ENCODE results near the gene VANGL2. TPM values are rescaled to one million over a fixed set of nuclear protein-coding genes. Genes with fewer than 3 reads are reported as not detected.

The VANGL2 gene
- total and polyA plus RNA-seq, 2 donors from 2014 or later: 3.8 to 8.1 TPM

- Histone ChIP-seq H3K9ac (ENCODE audit: low read length in 3 of 3) (no peak overlapping the region), H3K27me3 (ENCODE audit: control insufficient read depth, insufficient read depth, low read length) (no peaks in the 10 kb centered on the region), H3K4me3 (ENCODE audit: low read length in 3 of 3) (no peak overlapping the region), H3K9me3 (ENCODE audit: control insufficient read depth in 2 of 3, insufficient read depth in 1 of 3, low read length in 3 of 3) (no peaks in the 10 kb centered on the region), H3K36me3 (ENCODE audit: control insufficient read depth in 2 of 3, insufficient read depth in 3 of 3, low read length in 3 of 3) (peaks cover 0 to 4% (median 0%) of the 10 kb centered on the region in 3 donors), H3K4me1 (ENCODE audit: control insufficient read depth in 2 of 3, insufficient read depth in 2 of 3, low read depth in 1 of 3, low read length in 3 of 3) (no peaks in the 10 kb centered on the region), H3K27ac (ENCODE audit: low read depth in 2 of 2, low read length in 2 of 2) (no peak overlapping the region)
- no peak for DNase-seq
- intact Hi-C loops (cut with DNase I): loop anchor here (10.0 kb wide), 1 partner anchor 187 kb away; no protein-coding TSS in a partner anchor
- TF ChIP-seq CTCF (IDR thresholded peaks at IDR 0.05; ENCODE audit: borderline replicate concordance, extremely low read depth, insufficient read depth): no peak
- FAIRE-seq: no peak
Measured at GRCh38 chr1:160428053-160428452, 27.7 kb downstream of the VANGL2 start.

GRCh38 chr1:160428655-160429054 is 28.3 kb downstream of the VANGL2 start:
- Histone ChIP-seq H3K9ac (ENCODE audit: low read length in 3 of 3) (no peak overlapping the region), H3K36me3 (ENCODE audit: control insufficient read depth in 2 of 3, insufficient read depth in 3 of 3, low read length in 3 of 3) (peaks cover 0 to 4% (median 0%) of the 10 kb centered on the region in 3 donors), H3K4me1 (ENCODE audit: control insufficient read depth in 2 of 3, insufficient read depth in 2 of 3, low read depth in 1 of 3, low read length in 3 of 3) (no peaks in the 10 kb centered on the region), H3K9me3 (ENCODE audit: control insufficient read depth in 2 of 3, insufficient read depth in 1 of 3, low read length in 3 of 3) (no peaks in the 10 kb centered on the region), H3K27ac (ENCODE audit: low read depth in 2 of 2, low read length in 2 of 2) (no peak overlapping the region), H3K4me3 (ENCODE audit: low read length in 3 of 3) (no peak overlapping the region), H3K27me3 (ENCODE audit: control insufficient read depth, insufficient read depth, low read length) (no peaks in the 10 kb centered on the region)
- intact Hi-C loops (cut with DNase I): loop anchor here (10.0 kb wide), 1 partner anchor 186 kb away; no protein-coding TSS in a partner anchor
- FAIRE-seq (no peak), DNase-seq (peak in 2 of 5 donors; percentile 30 to 33)
- peak; percentile 57 for TF ChIP-seq CTCF (IDR thresholded peaks at IDR 0.05; ENCODE audit: borderline replicate concordance, extremely low read depth, insufficient read depth)

DNA sequence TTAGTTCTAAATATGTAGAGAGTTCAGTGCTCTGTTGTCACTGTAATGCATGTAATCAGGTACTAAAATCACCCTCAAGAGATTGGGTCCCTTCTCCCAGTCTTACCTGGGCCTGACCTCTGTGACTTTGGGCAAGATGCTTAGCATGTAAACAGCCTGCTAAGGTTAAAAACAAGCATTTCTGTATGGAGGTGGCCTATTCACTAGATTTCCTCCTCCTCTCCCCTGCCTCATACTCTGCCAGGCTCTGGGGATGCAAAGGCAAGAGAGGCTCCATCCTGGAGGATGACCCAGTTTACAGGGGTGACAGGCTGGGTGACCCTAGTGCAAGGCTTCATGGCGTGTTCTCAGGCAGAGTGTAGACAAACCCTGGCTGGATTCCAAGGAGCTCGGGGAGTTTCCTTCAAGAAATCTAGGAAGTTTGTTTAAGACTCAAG is 28.8 kb downstream of the VANGL2 start:
- no peak overlapping the region for H3K9ac ChIP-seq (ENCODE audit: low read length in 3 of 3)
- no peak for FAIRE-seq
- no peaks in the 10 kb centered on the region for H3K4me1 ChIP-seq (ENCODE audit: control insufficient read depth in 2 of 3, insufficient read depth in 2 of 3, low read depth in 1 of 3, low read length in 3 of 3)
- H3K4me3 ChIP-seq (ENCODE audit: low read length in 3 of 3): no peak overlapping the region
- H3K27me3 ChIP-seq (ENCODE audit: control insufficient read depth, insufficient read depth, low read length): no peaks in the 10 kb centered on the region
- no peak for TF ChIP-seq CTCF (IDR thresholded peaks at IDR 0.05; ENCODE audit: borderline replicate concordance, extremely low read depth, insufficient read depth)
- H3K9me3 ChIP-seq (ENCODE audit: control insufficient read depth in 2 of 3, insufficient read depth in 1 of 3, low read length in 3 of 3): no peaks in the 10 kb centered on the region
- peaks cover 0 to 4% (median 0%) of the 10 kb centered on the region in 3 donors for H3K36me3 ChIP-seq (ENCODE audit: control insufficient read depth in 2 of 3, insufficient read depth in 3 of 3, low read length in 3 of 3)
- H3K27ac ChIP-seq (ENCODE audit: low read depth in 2 of 2, low read length in 2 of 2): no peak overlapping the region
- intact Hi-C loops (cut with DNase I): loop anchor here (10.0 kb wide), 1 partner anchor 186 kb away; no protein-coding TSS in a partner anchor
- no peak for DNase-seq
